ENCODE results near the gene HOXA3. TPM values are rescaled to one million over a fixed set of nuclear protein-coding genes. Genes with fewer than 3 reads are reported as not detected.

HOXA3 gene
- total and polyA plus RNA-seq, 7 donors, result 3.9 to 20.8 (median 10.3) TPM

- DNase-seq, result peak; percentile 66
- H3K4me1 ChIP-seq, result peaks cover 0 to 39% (median 29%) of the 10 kb centered on the region in 4 donors
- TF ChIP-seq POLR2A (IDR thresholded peaks at IDR 0.05) (no peak), POLR2AphosphoS5 (IDR thresholded peaks at IDR 0.05) (peak in 3 of 4 donors; percentile 19 to 41 (median 30)), EP300 (IDR thresholded peaks at IDR 0.05) (no peak)
- TF ChIP-seq, protein P1, sequence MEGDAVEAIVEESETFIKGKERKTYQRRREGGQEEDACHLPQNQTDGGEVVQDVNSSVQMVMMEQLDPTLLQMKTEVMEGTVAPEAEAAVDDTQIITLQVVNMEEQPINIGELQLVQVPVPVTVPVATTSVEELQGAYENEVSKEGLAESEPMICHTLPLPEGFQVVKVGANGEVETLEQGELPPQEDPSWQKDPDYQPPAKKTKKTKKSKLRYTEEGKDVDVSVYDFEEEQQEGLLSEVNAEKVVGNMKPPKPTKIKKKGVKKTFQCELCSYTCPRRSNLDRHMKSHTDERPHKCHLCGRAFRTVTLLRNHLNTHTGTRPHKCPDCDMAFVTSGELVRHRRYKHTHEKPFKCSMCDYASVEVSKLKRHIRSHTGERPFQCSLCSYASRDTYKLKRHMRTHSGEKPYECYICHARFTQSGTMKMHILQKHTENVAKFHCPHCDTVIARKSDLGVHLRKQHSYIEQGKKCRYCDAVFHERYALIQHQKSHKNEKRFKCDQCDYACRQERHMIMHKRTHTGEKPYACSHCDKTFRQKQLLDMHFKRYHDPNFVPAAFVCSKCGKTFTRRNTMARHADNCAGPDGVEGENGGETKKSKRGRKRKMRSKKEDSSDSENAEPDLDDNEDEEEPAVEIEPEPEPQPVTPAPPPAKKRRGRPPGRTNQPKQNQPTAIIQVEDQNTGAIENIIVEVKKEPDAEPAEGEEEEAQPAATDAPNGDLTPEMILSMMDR (IDR thresholded peaks at IDR 0.05), result no peak
- intact Hi-C loops (cut with DNase I), result no loop called here
- 1 to 6% methylated on average over 30 of the region's 30 CpGs for WGBS, 2 donors
- H3K36me3 ChIP-seq, result no peaks in the 10 kb centered on the region
- no peaks in the 10 kb centered on the region for H3K27me3 ChIP-seq
- H3K9me3 ChIP-seq, result no peaks in the 10 kb centered on the region
- peak overlapping the region; percentile 47 to 85 (median 82) for H3K4me3 ChIP-seq
- H3K27ac ChIP-seq, result peak overlapping the region in 3 of 4 donors; percentile 97 to 98 (median 98)
Observed at GRCh38 chr7:27171637-27172314, 19.4 kb upstream of the HOXA3 start.

DNA sequence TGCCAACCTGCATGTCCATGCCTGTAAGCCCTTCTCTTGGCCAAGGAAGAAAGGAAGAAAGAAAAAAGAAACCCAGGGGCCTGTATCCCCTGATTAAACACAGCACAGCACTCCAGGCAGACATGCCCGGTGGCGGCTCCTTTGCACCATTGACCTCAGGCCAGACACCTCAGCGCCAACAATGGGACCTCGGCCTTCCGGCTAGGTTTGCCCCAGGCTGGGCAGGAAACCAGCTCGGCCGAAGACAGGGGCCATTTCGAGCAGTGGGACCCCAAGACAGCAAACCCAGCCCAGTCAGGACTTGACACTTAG lies 18.9 kb upstream of the HOXA3 start:
- peaks cover 0 to 39% (median 27%) of the 10 kb centered on the region in 4 donors for H3K4me1 ChIP-seq
- H3K36me3 ChIP-seq, result no peaks in the 10 kb centered on the region
- H3K27ac ChIP-seq, result peak overlapping the region in 3 of 4 donors; percentile 97 to 98 (median 98)
- peak; percentile 71 for DNase-seq
- TF ChIP-seq POLR2A (IDR thresholded peaks at IDR 0.05) (no peak), POLR2AphosphoS5 (IDR thresholded peaks at IDR 0.05) (no peak), EP300 (IDR thresholded peaks at IDR 0.05) (no peak)
- TF ChIP-seq, protein P1 (IDR thresholded peaks at IDR 0.05), result no peak
- no peaks in the 10 kb centered on the region for H3K27me3 ChIP-seq
- WGBS, 2 donors, result 5 to 11% methylated on average over 8 of the region's 8 CpGs
- intact Hi-C loops (cut with DNase I), result no loop called here
- no peaks in the 10 kb centered on the region for H3K9me3 ChIP-seq
- peak overlapping the region; percentile 47 to 85 (median 82) for H3K4me3 ChIP-seq

DNA sequence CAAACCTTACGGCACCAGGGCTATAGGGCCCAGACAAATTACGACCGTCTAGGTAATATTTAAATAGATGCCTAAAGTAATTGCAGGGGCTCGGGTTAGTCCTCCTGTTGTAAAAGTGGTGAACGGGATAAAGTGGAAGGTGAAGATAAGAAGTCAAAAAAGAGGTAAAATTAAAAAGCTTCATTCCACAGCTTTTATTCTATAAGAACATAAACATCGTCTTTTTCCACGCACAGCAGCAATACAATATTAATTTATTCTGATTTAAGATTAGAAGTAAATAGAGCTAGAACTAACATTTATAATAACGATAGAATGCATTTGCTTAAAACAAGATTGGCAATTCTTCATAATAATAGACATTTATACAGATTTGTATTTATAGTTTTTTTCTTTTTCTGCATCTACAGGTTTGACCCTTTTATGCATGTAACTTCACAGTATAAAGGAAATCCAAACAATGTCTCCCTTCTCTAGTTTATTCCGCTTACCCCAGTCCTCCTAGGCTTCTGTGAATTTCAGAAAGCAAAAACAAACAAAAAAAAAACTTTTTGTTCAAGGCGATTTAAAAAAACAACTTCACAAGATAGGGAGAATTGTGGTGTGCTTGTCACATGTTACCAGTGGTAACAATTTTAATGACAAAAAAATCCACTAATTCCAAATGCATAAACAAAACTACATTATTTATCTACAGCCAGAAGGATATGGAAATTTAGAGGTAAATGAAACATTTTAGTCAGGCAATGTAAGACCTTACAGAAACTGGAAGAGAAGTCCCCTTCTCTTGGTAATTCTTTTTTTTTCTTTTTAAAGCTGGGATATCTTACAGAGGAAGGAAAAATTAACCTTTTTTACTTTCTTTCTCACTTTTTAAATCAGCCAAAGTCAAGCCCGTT lies 18.3 kb upstream of the HOXA3 start:
- no peaks in the 10 kb centered on the region for H3K27me3 ChIP-seq
- H3K9me3 ChIP-seq, result no peaks in the 10 kb centered on the region
- TF ChIP-seq POLR2A (IDR thresholded peaks at IDR 0.05) (no peak), POLR2AphosphoS5 (IDR thresholded peaks at IDR 0.05) (no peak), EP300 (IDR thresholded peaks at IDR 0.05) (no peak)
- TF ChIP-seq, protein P1 (IDR thresholded peaks at IDR 0.05), result no peak
- peak overlapping the region in 3 of 4 donors; percentile 97 to 98 (median 98) for H3K27ac ChIP-seq
- DNase-seq, result no peak
- WGBS, 2 donors, result 4 to 22% methylated on average over 11 of the region's 11 CpGs
- intact Hi-C loops (cut with DNase I), result no loop called here
- H3K4me3 ChIP-seq, result peak overlapping the region; percentile 47 to 85 (median 82)
- H3K4me1 ChIP-seq, result peaks cover 0 to 40% (median 26%) of the 10 kb centered on the region in 4 donors
- no peaks in the 10 kb centered on the region for H3K36me3 ChIP-seq

GRCh38 chr7:27169658-27170425 lies 17.5 kb upstream of the HOXA3 start:
- peak overlapping the region in 3 of 4 donors; percentile 97 to 98 (median 98) for H3K27ac ChIP-seq
- 1% methylated on average over 46 of the region's 46 CpGs for WGBS, 2 donors
- intact Hi-C loops (cut with DNase I), result loop anchor here (5.0 kb wide), 2 partner anchors 68 to 1313 kb away; partner anchors contain the start of gene HOXA2
- H3K4me1 ChIP-seq, result peaks cover 0 to 31% (median 20%) of the 10 kb centered on the region in 4 donors
- H3K36me3 ChIP-seq, result no peaks in the 10 kb centered on the region
- H3K4me3 ChIP-seq, result peak overlapping the region; percentile 47 to 85 (median 82)
- no peaks in the 10 kb centered on the region for H3K9me3 ChIP-seq
- TF ChIP-seq POLR2A (IDR thresholded peaks at IDR 0.05) (no peak), POLR2AphosphoS5 (IDR thresholded peaks at IDR 0.05) (peak in 2 of 4 donors; percentile 2 to 12)
- DNase-seq, result peak; percentile 69
- no peaks in the 10 kb centered on the region for H3K27me3 ChIP-seq
